NCI-H345 treated with DMSO at 0.1 percent for 48 hours (cell line): ENCODE data around the gene AARS2.

ENCODE experiments used
- DNase-seq: peaks from one replicate; lab custom pipeline; 2025; ENCODE audit not compliant: unreplicated experiment; lab: John Stamatoyannopoulos, UW

Gene AARS2

GRCh38 chr6:44250067-44250717 is 63.0 kb downstream of the AARS2 start:
- DNase-seq, result no peak
